Activated T-cell treated with anti-CD3 and anti-CD28 coated beads, Interleukin-2, amount 50 U/mL, for 24 hours (primary cell): ENCODE data around the gene ATP2A2.
"Not testable (repeated sequence)": the region's sequence is repeated elsewhere in the genome, so short reads cannot be mapped to it uniquely, and the experiment has no call there.

Experiments
- DNase-seq: peaks from one replicate; pipeline ENCODE4 v3.0.0-alpha.2; 2020
- H3K27ac Mint-ChIP-seq: 2 replicates; pipeline ENCODE4 v1.8.0; 2020; ENCODE audit warnings: mild to moderate bottlenecking, mixed read lengths
- H3K27me3 Mint-ChIP-seq: 2 replicates; pipeline ENCODE4 v1.8.0; 2020; ENCODE audit warnings: mixed read lengths
- H3K36me3 Mint-ChIP-seq: 2 replicates; pipeline ENCODE4 v1.8.0; 2020; ENCODE audit warnings: low read depth, mixed read lengths
- H3K4me1 Mint-ChIP-seq: 2 replicates; pipeline ENCODE4 v1.8.0; 2020; ENCODE audit warnings: low read depth, mixed read lengths
- H3K4me3 Mint-ChIP-seq: 2 replicates; pipeline ENCODE4 v1.8.0; 2020; ENCODE audit warnings: mild to moderate bottlenecking, moderate library complexity, mixed read lengths
- H3K9me3 Mint-ChIP-seq: 2 replicates; pipeline ENCODE4 v1.8.0; 2020; ENCODE audit warnings: mixed read lengths

Gene ATP2A2

GRCh38 chr12:110337912-110338710 is 57.1 kb downstream of the ATP2A2 start:
- Mint-ChIP-seq H3K4me1 (no peaks in the 10 kb centered on the region), H3K4me3 (no peak overlapping the region), H3K36me3 (peaks cover 99% of the 10 kb centered on the region), H3K27me3 (no peaks in the 10 kb centered on the region), H3K9me3 (no peaks in the 10 kb centered on the region), H3K27ac (peak overlapping the region; percentile 26)
- DNase-seq, result no peak

- Mint-ChIP-seq H3K27ac (peak overlapping the region; percentile 1), H3K36me3 (peaks cover 99% of the 10 kb centered on the region), H3K9me3 (no peaks in the 10 kb centered on the region), H3K4me3 (no peak overlapping the region), H3K27me3 (no peaks in the 10 kb centered on the region), H3K4me1 (no peaks in the 10 kb centered on the region)
- DNase-seq, result no peak
Observed at GRCh38 chr12:110338754-110339153, 57.7 kb downstream of the ATP2A2 start.

GRCh38 chr12:110339184-110339952 is 58.3 kb downstream of the ATP2A2 start:
- Mint-ChIP-seq H3K27me3 (no peaks in the 10 kb centered on the region), H3K27ac (no peak overlapping the region), H3K9me3 (no peaks in the 10 kb centered on the region), H3K4me3 (no peak overlapping the region), H3K4me1 (no peaks in the 10 kb centered on the region), H3K36me3 (peaks cover 99% of the 10 kb centered on the region)
- DNase-seq, result no peak

GRCh38 chr12:110340261-110340660 is 59.2 kb downstream of the ATP2A2 start:
- H3K27ac Mint-ChIP-seq, DNase-seq, H3K27me3 Mint-ChIP-seq, H3K4me3 Mint-ChIP-seq, H3K4me1 Mint-ChIP-seq, H3K9me3 Mint-ChIP-seq: not testable (repeated sequence)
- H3K36me3 Mint-ChIP-seq, result peaks cover 99% of the 10 kb centered on the region

GRCh38 chr12:110340706-110341105 is 59.7 kb downstream of the ATP2A2 start:
- Mint-ChIP-seq H3K27ac (no peak overlapping the region), H3K9me3 (no peaks in the 10 kb centered on the region), H3K36me3 (peaks cover 99% of the 10 kb centered on the region), H3K4me1 (no peaks in the 10 kb centered on the region), H3K4me3 (no peak overlapping the region), H3K27me3 (no peaks in the 10 kb centered on the region)
- no peak for DNase-seq

GRCh38 chr12:110342157-110342556 is 61.1 kb downstream of the ATP2A2 start:
- peaks cover 99% of the 10 kb centered on the region for H3K36me3 Mint-ChIP-seq
- peaks cover under 1% of the 10 kb centered on the region for H3K4me1 Mint-ChIP-seq
- no peaks in the 10 kb centered on the region for H3K9me3 Mint-ChIP-seq
- no peak overlapping the region for H3K4me3 Mint-ChIP-seq
- DNase-seq, result no peak
- H3K27ac Mint-ChIP-seq, result no peak overlapping the region
- no peaks in the 10 kb centered on the region for H3K27me3 Mint-ChIP-seq

GRCh38 chr12:110343114-110343513 is 62.1 kb downstream of the ATP2A2 start:
- Mint-ChIP-seq H3K4me3 (no peak overlapping the region), H3K36me3 (peaks cover 98% of the 10 kb centered on the region), H3K27me3 (no peaks in the 10 kb centered on the region), H3K9me3 (no peaks in the 10 kb centered on the region), H3K27ac (no peak overlapping the region), H3K4me1 (peaks cover 8% of the 10 kb centered on the region)
- DNase-seq, result no peak

- H3K36me3 Mint-ChIP-seq, result peaks cover 98% of the 10 kb centered on the region
- no peaks in the 10 kb centered on the region for H3K27me3 Mint-ChIP-seq
- peaks cover 17% of the 10 kb centered on the region for H3K4me1 Mint-ChIP-seq
- no peaks in the 10 kb centered on the region for H3K9me3 Mint-ChIP-seq
- no peak overlapping the region for H3K4me3 Mint-ChIP-seq
- no peak overlapping the region for H3K27ac Mint-ChIP-seq
- DNase-seq, result no peak
Observed at GRCh38 chr12:110343736-110344555, 62.9 kb downstream of the ATP2A2 start.

GRCh38 chr12:110344657-110345056 is 63.6 kb downstream of the ATP2A2 start:
- no peak for DNase-seq
- no peaks in the 10 kb centered on the region for H3K9me3 Mint-ChIP-seq
- H3K4me3 Mint-ChIP-seq, result no peak overlapping the region
- peaks cover 24% of the 10 kb centered on the region for H3K4me1 Mint-ChIP-seq
- no peaks in the 10 kb centered on the region for H3K27me3 Mint-ChIP-seq
- peaks cover 98% of the 10 kb centered on the region for H3K36me3 Mint-ChIP-seq
- peak overlapping the region; percentile 45 for H3K27ac Mint-ChIP-seq

- no peak overlapping the region for H3K4me3 Mint-ChIP-seq
- no peaks in the 10 kb centered on the region for H3K9me3 Mint-ChIP-seq
- peaks cover 29% of the 10 kb centered on the region for H3K4me1 Mint-ChIP-seq
- H3K27ac Mint-ChIP-seq, result peak overlapping the region; percentile 45
- H3K27me3 Mint-ChIP-seq, result no peaks in the 10 kb centered on the region
- H3K36me3 Mint-ChIP-seq, result peaks cover 98% of the 10 kb centered on the region
- DNase-seq, result no peak
Observed at GRCh38 chr12:110345176-110345661, 64.2 kb downstream of the ATP2A2 start.

- H3K27me3 Mint-ChIP-seq, result no peaks in the 10 kb centered on the region
- no peak overlapping the region for H3K4me3 Mint-ChIP-seq
- peaks cover 98% of the 10 kb centered on the region for H3K36me3 Mint-ChIP-seq
- DNase-seq, result no peak
- no peaks in the 10 kb centered on the region for H3K9me3 Mint-ChIP-seq
- H3K4me1 Mint-ChIP-seq, result peaks cover 31% of the 10 kb centered on the region
- H3K27ac Mint-ChIP-seq, result peak overlapping the region; percentile 24
Observed at GRCh38 chr12:110345963-110346362, 64.9 kb downstream of the ATP2A2 start.

- peaks cover 86% of the 10 kb centered on the region for H3K36me3 Mint-ChIP-seq
Observed at GRCh38 chr12:110347767-110348166, 66.7 kb downstream of the ATP2A2 start.

GRCh38 chr12:110348431-110349059 is 67.5 kb downstream of the ATP2A2 start:
- H3K27ac Mint-ChIP-seq, result peak overlapping the region; percentile 80
- no peaks in the 10 kb centered on the region for H3K27me3 Mint-ChIP-seq
- no peak for DNase-seq
- peaks cover 78% of the 10 kb centered on the region for H3K36me3 Mint-ChIP-seq
- peaks cover 31% of the 10 kb centered on the region for H3K4me1 Mint-ChIP-seq
- no peaks in the 10 kb centered on the region for H3K9me3 Mint-ChIP-seq
- no peak overlapping the region for H3K4me3 Mint-ChIP-seq

More at GRCh38 chr12:110347767-110348166, 66.7 kb downstream of the ATP2A2 start:
- Mint-ChIP-seq H3K4me3 (no peak overlapping the region), H3K27ac (no peak overlapping the region), H3K27me3 (no peaks in the 10 kb centered on the region), H3K9me3 (no peaks in the 10 kb centered on the region), H3K4me1 (peaks cover 31% of the 10 kb centered on the region)
- no peak for DNase-seq

GRCh38 chr12:110349096-110349495 is 68.0 kb downstream of the ATP2A2 start:
- Mint-ChIP-seq H3K27ac (peak overlapping the region; percentile 80), H3K4me3 (no peak overlapping the region), H3K27me3 (no peaks in the 10 kb centered on the region), H3K4me1 (peaks cover 35% of the 10 kb centered on the region), H3K36me3 (peaks cover 73% of the 10 kb centered on the region), H3K9me3 (no peaks in the 10 kb centered on the region)
- DNase-seq, result no peak
